HepG2 (cell line): ENCODE measurements around the gene SPI1. TPM values are rescaled to one million over a fixed set of nuclear protein-coding genes. Genes with fewer than 3 reads are reported as not detected.
A peak's percentile ranks its signal among the peaks of the same experiment; 100 is the strongest.

Source experiments
- EP300 ChIP-seq, 3 experiments: sonication (generic) in 1 of 3; formaldehyde crosslinking in 1 of 3; IDR thresholded peaks; 2 replicates each; pipeline versions ENCODE4 v1.5.1 to v1.6.1; 2011 to 2020; ENCODE audit warnings: low read depth in 2 of 3, low read length in 2 of 3, borderline replicate concordance in 1 of 3, improper control_type of control experiment in 1 of 3, mild to moderate bottlenecking in 1 of 3, missing genetic modification reagents in 1 of 3, moderate library complexity in 1 of 3
- HBP1 ChIP-seq: IDR thresholded peaks from 2 replicates; pipeline ENCODE4 v1.6.1; 2016; ENCODE audit warnings: low read depth, control low read depth
- HIC2 ChIP-seq: sonication (generic); formaldehyde crosslinking; IDR thresholded peaks from 2 replicates; pipeline ENCODE4 v1.9.0; 2022; ENCODE audit warnings: low read depth, missing genetic modification reagents
- MIER3 ChIP-seq: IDR thresholded peaks from 2 replicates; pipeline ENCODE4 v1.6.1; 2016; ENCODE audit warnings: missing compliant biosample characterization, borderline replicate concordance
- NCOR1 ChIP-seq: fragments of 200-600 bp; sonication (generic); IDR thresholded peaks from 2 replicates; pipeline ENCODE4 v1.7.0; 2017; ENCODE audit warnings: antibody characterized with exemption, low read length, borderline replicate concordance
- NFE2L1 ChIP-seq: sonication (generic); formaldehyde crosslinking; IDR thresholded peaks from 2 replicates; pipeline ENCODE4 v1.4.0; 2020; ENCODE audit warnings: missing genetic modification reagents, mild to moderate bottlenecking, borderline replicate concordance
- PLRG1 ChIP-seq: fragments of 450-650 bp; conservative IDR thresholded peaks from 2 replicates; pipeline ENCODE4 v1.6.1; 2016
- SAP130 ChIP-seq: IDR thresholded peaks from 2 replicates; pipeline ENCODE4 v1.6.1; 2016; ENCODE audit warnings: low read depth
- ZNF276 ChIP-seq: sonication (generic); formaldehyde crosslinking; IDR thresholded peaks from 2 replicates; pipeline ENCODE4 v1.4.0; 2020; ENCODE audit warnings: mild to moderate bottlenecking, low read depth, missing genetic modification reagents
- ZNF362 ChIP-seq: sonication (generic); formaldehyde crosslinking; IDR thresholded peaks from 2 replicates; pipeline ENCODE4 v1.4.0; 2020; ENCODE audit warnings: missing genetic modification reagents, mild to moderate bottlenecking, borderline replicate concordance
- ZNF407 ChIP-seq: sonication (generic); formaldehyde crosslinking; IDR thresholded peaks from one replicate; pipeline ENCODE4 v1.5.1; 2020; ENCODE audit warnings: mild to moderate bottlenecking, missing genetic modification reagents; ENCODE audit errors: not compliant biosample characterization
- ZNF780A ChIP-seq: sonication (generic); formaldehyde crosslinking; IDR thresholded peaks from 2 replicates; pipeline ENCODE4 v1.8.0; 2022; ENCODE audit warnings: mild to moderate bottlenecking, missing genetic modification reagents, moderate library complexity
- polyA plus RNA-seq, 8 experiments: library from polyadenylated mRNA; depleted of rRNA in 3 of 8; stranded (reverse) in 7 of 8; unstranded in 1 of 8; fragments of >200 nt; fragmentation: Illumina TruSeq in 4 of 8; extraction: Trizol in 4 of 8; gene quantifications; 2 replicates each; pipeline versions ENCODE4 v1.2.1 to v1.2.3, GENCODE V29; 2011 to 2016; ENCODE audit warnings: low read depth in 4 of 8, missing spikeins in 1 of 8, mixed read lengths in 1 of 8; ENCODE audit not compliant: insufficient read depth in 1 of 8
- total RNA-seq, 5 experiments: library from RNA; depleted of rRNA; stranded (reverse); fragments of >200 nt; fragmentation: Illumina TruSeq; extraction: Trizol; gene quantifications; 2 replicates each; pipeline ENCODE4 v1.2.3, GENCODE V29; 2016; ENCODE audit warnings: low read depth in 1 of 5

Gene SPI1
- total and polyA plus RNA-seq, 2 of the 13 experiments (the other 11 are each of a cell fraction or from before 2014, with no cell fraction given): not detected

GRCh38 chr11:47373876-47374719, 4.2 kb downstream of the SPI1 start (continued):
- TF ChIP-seq NCOR1: no peak
- TF ChIP-seq HBP1 (CRISPR knock-in tag): no peak
- no peak for TF ChIP-seq NFE2L1 (CRISPR knock-in tag)
- no peak for TF ChIP-seq HIC2 (CRISPR knock-in tag)
- TF ChIP-seq SAP130: 0 out of 2 replicates have a peak, but pooled peaks have one; percentile 13
- TF ChIP-seq PLRG1: no peak
- TF ChIP-seq ZNF362 (CRISPR knock-in tag): no peak
- TF ChIP-seq EP300 (IDR thresholded peaks at IDR 0.05; ENCODE audit: low read depth in 2 of 2, low read length in 2 of 2): no peak
- TF ChIP-seq EP300 (CRISPR knock-in tag; IDR thresholded peaks at IDR 0.05; ENCODE audit: borderline replicate concordance): no peak
- TF ChIP-seq ZNF780A: no peak
- TF ChIP-seq ZNF276 (CRISPR knock-in tag): no peak
- no peak for TF ChIP-seq ZNF407 (CRISPR knock-in tag)
- TF ChIP-seq MIER3 (CRISPR knock-in tag): no peak
